ENCODE data around the gene C16orf54. TPM values are rescaled to one million over a fixed set of nuclear protein-coding genes. Genes with fewer than 3 reads are reported as not detected.

Gene C16orf54
- total and polyA plus RNA-seq, 9 of the 15 experiments (the other 6 are each of a cell fraction or from before 2014, with no cell fraction given), result 0.09 TPM; not detected in 8

- no peak for TF ChIP-seq PATZ1 (CRISPR knock-in tag; IDR thresholded peaks at IDR 0.05; ENCODE audit: borderline replicate concordance)
- TF ChIP-seq ZNF134 (CRISPR knock-in tag; conservative IDR thresholded peaks at IDR 0.05), result no peak
- TF ChIP-seq ATF4 (CRISPR knock-in tag; IDR thresholded peaks at IDR 0.05), result no peak
- TF ChIP-seq RBM14 (IDR thresholded peaks at IDR 0.05; ENCODE audit: borderline replicate concordance, insufficient read depth, low read depth, low read length), result no peak
- no peak for TF ChIP-seq MTA2 (IDR thresholded peaks at IDR 0.05; ENCODE audit: low read depth)
- no peak for TF ChIP-seq CCAR2 (IDR thresholded peaks at IDR 0.05; ENCODE audit: low read depth, low read length)
- TF ChIP-seq SIX5 (IDR thresholded peaks at IDR 0.05; ENCODE audit: borderline replicate concordance in 1 of 2, insufficient read depth in 1 of 2, low read depth in 1 of 2, low read length in 2 of 2), result no peak
- TF ChIP-seq KLF13 (tag; IDR thresholded peaks at IDR 0.05; ENCODE audit: borderline replicate concordance, low read depth), result no peak
- no peak for TF ChIP-seq NR1H2 (CRISPR knock-in tag; IDR thresholded peaks at IDR 0.05)
- TF ChIP-seq TCFL5 (CRISPR knock-in tag; conservative IDR thresholded peaks at IDR 0.05), result no peak
- no peak for TF ChIP-seq TFAM (CRISPR knock-in tag; conservative IDR thresholded peaks at IDR 0.05)
- TF ChIP-seq TFAP4 (CRISPR knock-in tag; IDR thresholded peaks at IDR 0.05; ENCODE audit: borderline replicate concordance), result 0 out of 2 replicates have a peak, but pooled peaks have one; percentile 11
- TF ChIP-seq MTF1 (CRISPR knock-in tag; IDR thresholded peaks at IDR 0.05; ENCODE audit: borderline replicate concordance), result no peak
- no peak for TF ChIP-seq ZNF695 (CRISPR knock-in tag; IDR thresholded peaks at IDR 0.05)
- TF ChIP-seq ARID3B (CRISPR knock-in tag; IDR thresholded peaks at IDR 0.05; ENCODE audit: borderline replicate concordance), result 0 out of 2 replicates have a peak, but pooled peaks have one; percentile 38
- TF ChIP-seq STAT5B (CRISPR knock-in tag; IDR thresholded peaks at IDR 0.05), result no peak
- no peak for TF ChIP-seq IFI16 (CRISPR knock-in tag; IDR thresholded peaks at IDR 0.05)
- no peak for TF ChIP-seq SAFB (IDR thresholded peaks at IDR 0.05; ENCODE audit: borderline replicate concordance, low read depth, low read length)
- TF ChIP-seq TEAD4 (IDR thresholded peaks at IDR 0.05; ENCODE audit: low read length), result no peak
- TF ChIP-seq TEAD4 (CRISPR knock-in tag; IDR thresholded peaks at IDR 0.05; ENCODE audit: borderline replicate concordance), result no peak
Measured at GRCh38 chr16:29699324-29700219, 46.2 kb downstream of the C16orf54 start (continued).
